HL-60 (cell line): Measurements from ENCODE around the gene CCR5AS.
"Not testable (repeated sequence)": the region's sequence is repeated elsewhere in the genome, so short reads cannot be mapped to it uniquely, and the experiment has no call there.

Source experiments
- DNase-seq, 2 experiments: peaks; one replicate each; pipeline ENCODE4 v3.0.0-alpha.2; 2010 to 2020; ENCODE audit warnings: low read depth in 1 of 2, low spot score in 1 of 2
- H3K27ac ChIP-seq: fragments of 250-450 bp; sonication (Bioruptor Pico); replicated peaks from 2 replicates; pipeline ENCODE4 v1.5.1; 2020; ENCODE audit warnings: mild to moderate bottlenecking, moderate library complexity
- H3K27me3 ChIP-seq: fragments of 250-450 bp; sonication (Bioruptor Pico); 2 replicates; pipeline ENCODE4 v1.5.1; 2021; ENCODE audit warnings: mild to moderate bottlenecking, moderate library complexity; ENCODE audit not compliant: insufficient read depth, poor library complexity, severe bottlenecking
- H3K4me3 ChIP-seq: replicated peaks from 2 replicates; pipeline ENCODE4 v1.5.1; 2011; ENCODE audit warnings: mild to moderate bottlenecking, control low read depth, low read length; ENCODE audit not compliant: insufficient read depth
- GABPA ChIP-seq: IDR thresholded peaks from 2 replicates; pipeline ENCODE4 v1.6.1; 2012; ENCODE audit warnings: low read depth
- POLR2AphosphoS5 ChIP-seq: IDR thresholded peaks from 2 replicates; pipeline ENCODE4 v1.6.1; 2012; ENCODE audit warnings: low read depth
- SPI1 ChIP-seq: IDR thresholded peaks from 2 replicates; pipeline ENCODE4 v1.6.1; 2012; ENCODE audit warnings: low read depth, mild to moderate bottlenecking, borderline replicate concordance
- TF ChIP-seq, protein P1 (sequence below): IDR thresholded peaks from 2 replicates; pipeline ENCODE4 v1.6.1; 2012; ENCODE audit warnings: low read depth; ENCODE audit not compliant: insufficient replicate concordance
- TF ChIP-seq, protein P2 (sequence below): IDR thresholded peaks from one replicate; pipeline ENCODE4 v1.5.1; 2011; ENCODE audit warnings: low read length, control low read depth, inconsistent platforms; ENCODE audit not compliant: insufficient read depth

Gene CCR5AS

DNA sequence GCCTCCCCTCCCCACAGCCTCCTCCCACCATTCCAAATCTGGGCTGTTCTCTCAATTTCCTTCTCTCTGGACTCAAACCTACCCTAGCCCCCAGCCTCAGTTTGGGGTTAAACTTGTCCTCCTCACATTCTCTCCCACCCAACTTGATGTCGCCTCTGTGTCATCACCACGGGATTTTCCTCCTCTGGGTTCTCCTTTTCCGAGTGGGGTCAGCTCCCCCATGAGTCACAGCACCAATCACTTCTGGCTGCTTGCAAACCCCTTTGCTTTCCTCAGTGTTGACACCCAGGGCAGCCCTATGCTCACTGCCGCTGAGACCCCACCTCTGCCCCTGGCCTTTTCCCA is 451 bp downstream of the CCR5AS start:
- no peak for DNase-seq
- H3K27ac ChIP-seq, result peak overlapping the region; percentile 29; the same call in 1 of the 2 replicates
- H3K4me3 ChIP-seq, result no peak overlapping the region
- H3K27me3 ChIP-seq, result no peaks in the 10 kb centered on the region
- TF ChIP-seq GABPA (no peak), POLR2AphosphoS5 (no peak), SPI1 (no peak)
- TF ChIP-seq, protein P1, sequence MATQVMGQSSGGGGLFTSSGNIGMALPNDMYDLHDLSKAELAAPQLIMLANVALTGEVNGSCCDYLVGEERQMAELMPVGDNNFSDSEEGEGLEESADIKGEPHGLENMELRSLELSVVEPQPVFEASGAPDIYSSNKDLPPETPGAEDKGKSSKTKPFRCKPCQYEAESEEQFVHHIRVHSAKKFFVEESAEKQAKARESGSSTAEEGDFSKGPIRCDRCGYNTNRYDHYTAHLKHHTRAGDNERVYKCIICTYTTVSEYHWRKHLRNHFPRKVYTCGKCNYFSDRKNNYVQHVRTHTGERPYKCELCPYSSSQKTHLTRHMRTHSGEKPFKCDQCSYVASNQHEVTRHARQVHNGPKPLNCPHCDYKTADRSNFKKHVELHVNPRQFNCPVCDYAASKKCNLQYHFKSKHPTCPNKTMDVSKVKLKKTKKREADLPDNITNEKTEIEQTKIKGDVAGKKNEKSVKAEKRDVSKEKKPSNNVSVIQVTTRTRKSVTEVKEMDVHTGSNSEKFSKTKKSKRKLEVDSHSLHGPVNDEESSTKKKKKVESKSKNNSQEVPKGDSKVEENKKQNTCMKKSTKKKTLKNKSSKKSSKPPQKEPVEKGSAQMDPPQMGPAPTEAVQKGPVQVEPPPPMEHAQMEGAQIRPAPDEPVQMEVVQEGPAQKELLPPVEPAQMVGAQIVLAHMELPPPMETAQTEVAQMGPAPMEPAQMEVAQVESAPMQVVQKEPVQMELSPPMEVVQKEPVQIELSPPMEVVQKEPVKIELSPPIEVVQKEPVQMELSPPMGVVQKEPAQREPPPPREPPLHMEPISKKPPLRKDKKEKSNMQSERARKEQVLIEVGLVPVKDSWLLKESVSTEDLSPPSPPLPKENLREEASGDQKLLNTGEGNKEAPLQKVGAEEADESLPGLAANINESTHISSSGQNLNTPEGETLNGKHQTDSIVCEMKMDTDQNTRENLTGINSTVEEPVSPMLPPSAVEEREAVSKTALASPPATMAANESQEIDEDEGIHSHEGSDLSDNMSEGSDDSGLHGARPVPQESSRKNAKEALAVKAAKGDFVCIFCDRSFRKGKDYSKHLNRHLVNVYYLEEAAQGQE, result no peak
- TF ChIP-seq, protein P2, sequence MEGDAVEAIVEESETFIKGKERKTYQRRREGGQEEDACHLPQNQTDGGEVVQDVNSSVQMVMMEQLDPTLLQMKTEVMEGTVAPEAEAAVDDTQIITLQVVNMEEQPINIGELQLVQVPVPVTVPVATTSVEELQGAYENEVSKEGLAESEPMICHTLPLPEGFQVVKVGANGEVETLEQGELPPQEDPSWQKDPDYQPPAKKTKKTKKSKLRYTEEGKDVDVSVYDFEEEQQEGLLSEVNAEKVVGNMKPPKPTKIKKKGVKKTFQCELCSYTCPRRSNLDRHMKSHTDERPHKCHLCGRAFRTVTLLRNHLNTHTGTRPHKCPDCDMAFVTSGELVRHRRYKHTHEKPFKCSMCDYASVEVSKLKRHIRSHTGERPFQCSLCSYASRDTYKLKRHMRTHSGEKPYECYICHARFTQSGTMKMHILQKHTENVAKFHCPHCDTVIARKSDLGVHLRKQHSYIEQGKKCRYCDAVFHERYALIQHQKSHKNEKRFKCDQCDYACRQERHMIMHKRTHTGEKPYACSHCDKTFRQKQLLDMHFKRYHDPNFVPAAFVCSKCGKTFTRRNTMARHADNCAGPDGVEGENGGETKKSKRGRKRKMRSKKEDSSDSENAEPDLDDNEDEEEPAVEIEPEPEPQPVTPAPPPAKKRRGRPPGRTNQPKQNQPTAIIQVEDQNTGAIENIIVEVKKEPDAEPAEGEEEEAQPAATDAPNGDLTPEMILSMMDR, result no peak

DNA sequence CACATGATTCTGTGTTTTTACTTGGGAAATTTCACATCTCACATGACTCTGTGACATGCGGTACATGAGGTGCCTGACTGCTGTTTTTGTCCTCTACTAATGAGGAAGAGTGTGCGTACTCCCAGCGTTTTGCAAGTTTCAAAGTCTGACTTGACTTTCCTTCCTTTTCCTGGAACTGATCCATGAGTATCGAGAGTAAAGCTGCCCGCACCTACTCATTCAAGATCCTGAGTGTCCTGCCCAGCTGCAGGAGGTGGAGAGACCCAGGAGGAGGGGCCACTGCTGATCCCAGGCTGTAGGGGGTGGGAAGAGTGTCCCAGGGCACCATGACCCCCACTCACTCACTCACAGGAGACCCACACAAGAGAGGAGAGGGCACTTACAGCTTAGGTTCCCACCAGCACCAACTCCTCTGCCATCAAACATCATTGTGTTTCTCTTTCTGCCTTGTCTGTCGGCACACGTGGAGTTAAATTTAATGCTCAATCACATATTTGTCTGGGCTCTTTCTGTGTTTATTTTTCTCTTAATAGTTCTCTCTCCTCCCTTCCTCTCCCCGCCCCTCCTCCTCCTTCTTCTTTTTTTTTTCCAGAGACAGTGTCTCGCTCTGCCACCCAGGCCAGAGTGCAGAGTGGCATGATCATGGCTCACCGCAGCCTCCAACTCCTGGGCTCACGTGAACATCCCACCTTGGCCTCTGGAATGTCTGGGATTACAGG is 1.4 kb downstream of the CCR5AS start:
- no peaks in the 10 kb centered on the region for H3K27me3 ChIP-seq
- DNase-seq, result no peak
- no peak overlapping the region for H3K4me3 ChIP-seq
- H3K27ac ChIP-seq, result no peak overlapping the region
- no peak for TF ChIP-seq SPI1
- TF ChIP-seq, protein P1, result no peak
- TF ChIP-seq POLR2AphosphoS5, result no peak
- TF ChIP-seq GABPA, result no peak
- TF ChIP-seq, protein P2, result no peak

DNA sequence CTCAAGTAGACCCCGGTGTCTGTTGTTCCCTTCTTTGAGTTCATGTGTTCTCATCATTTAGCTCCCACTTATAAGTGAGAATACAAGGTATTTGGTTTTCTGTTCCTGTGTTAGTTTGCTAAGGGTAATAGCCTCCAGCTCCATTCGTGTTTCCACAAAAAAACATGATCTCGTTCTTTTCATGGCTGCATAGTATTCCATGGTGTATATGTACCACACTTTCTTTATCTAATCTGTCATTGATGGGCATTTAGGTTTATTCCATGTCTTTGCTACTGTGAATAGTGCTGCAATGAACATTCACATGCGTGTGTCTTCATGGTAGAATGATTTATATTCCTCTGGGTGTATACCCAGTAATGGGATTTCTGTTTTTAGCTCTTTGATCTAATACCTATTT is 4.0 kb downstream of the CCR5AS start:
- not testable (repeated sequence) for H3K27me3 ChIP-seq, DNase-seq, H3K4me3 ChIP-seq, H3K27ac ChIP-seq

DNA sequence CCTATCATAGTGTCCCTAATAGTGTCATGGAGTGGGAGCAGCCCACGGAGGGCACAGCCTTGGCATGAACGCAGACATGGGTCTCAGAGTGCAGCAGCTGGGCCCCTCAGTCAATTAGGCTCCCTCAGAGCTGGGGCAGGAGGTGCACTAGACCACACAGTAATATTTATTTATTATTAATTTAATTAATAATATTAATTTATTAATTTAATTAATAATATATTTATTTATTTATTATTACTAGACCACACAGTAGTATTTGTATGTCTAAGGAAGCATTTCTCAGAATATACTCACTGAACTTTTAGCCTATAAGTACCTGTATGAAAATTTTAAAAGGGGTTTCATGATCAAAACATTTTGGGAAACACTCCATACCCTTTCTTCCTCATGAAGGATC is 5.3 kb downstream of the CCR5AS start:
- no peaks in the 10 kb centered on the region for H3K27me3 ChIP-seq
- no peak overlapping the region for H3K4me3 ChIP-seq
- TF ChIP-seq SPI1 (no peak), POLR2AphosphoS5 (no peak), GABPA (no peak)
- TF ChIP-seq, protein P2, result no peak
- TF ChIP-seq, protein P1, result no peak
- no peak for DNase-seq
- H3K27ac ChIP-seq, result no peak overlapping the region
